H4 (cell line): ENCODE results near the gene HOXB7. TPM values are rescaled to one million over a fixed set of nuclear protein-coding genes. Genes with fewer than 3 reads are reported as not detected.

ENCODE experiments used
- DNase-seq: peaks from one replicate; pipeline ENCODE4 v3.0.0-alpha.2; 2015; ENCODE audit warnings: low spot score
- total RNA-seq: library from RNA; depleted of rRNA; stranded (reverse); fragments of >200 nt; shearing (Covaris generic); gene quantifications from 2 replicates; pipeline ENCODE4 v1.2.3, GENCODE V29; 2014; rRNA removed

The HOXB7 gene
- total RNA-seq, 1 experiment from 2014 or later = 21.2 TPM

DNA sequence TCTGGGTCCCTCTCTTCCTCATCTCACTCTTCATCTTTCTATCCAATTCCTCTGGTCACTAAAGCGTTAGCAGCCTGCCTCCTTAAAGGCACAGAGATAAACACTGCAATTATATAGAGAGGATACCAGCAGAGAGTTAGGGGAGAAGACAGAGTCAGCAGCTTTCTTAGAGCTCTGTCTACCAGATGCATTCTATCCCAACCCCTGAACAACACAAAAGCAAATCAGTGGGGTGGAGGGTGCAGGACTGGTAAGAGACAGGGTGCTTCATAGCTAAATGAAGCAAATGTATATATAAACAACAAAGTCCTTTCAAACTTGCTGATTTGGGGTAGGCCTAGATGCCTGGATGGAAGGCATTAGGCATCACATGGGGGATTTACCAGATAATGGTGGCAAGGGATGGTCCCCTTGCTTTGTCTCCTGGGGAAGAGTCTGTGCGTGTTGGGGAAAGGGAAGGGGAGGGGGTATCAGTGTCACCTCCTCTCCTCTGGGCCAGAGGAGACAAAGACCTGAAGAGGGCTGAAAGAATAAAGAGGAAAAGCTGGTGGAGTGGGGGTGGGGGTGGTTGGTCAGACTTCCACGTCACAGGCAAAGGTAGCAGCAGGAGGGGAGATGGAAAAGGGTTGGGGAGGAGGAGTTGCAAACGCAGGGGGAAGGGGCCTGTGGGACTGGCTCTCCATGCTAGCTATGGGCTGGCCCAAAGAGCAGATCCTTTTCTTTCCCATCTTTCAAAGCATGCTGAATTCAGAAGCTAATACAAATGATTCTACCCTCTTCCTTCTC lies 44.7 kb downstream of the HOXB7 start:
- DNase-seq = no peak

DNA sequence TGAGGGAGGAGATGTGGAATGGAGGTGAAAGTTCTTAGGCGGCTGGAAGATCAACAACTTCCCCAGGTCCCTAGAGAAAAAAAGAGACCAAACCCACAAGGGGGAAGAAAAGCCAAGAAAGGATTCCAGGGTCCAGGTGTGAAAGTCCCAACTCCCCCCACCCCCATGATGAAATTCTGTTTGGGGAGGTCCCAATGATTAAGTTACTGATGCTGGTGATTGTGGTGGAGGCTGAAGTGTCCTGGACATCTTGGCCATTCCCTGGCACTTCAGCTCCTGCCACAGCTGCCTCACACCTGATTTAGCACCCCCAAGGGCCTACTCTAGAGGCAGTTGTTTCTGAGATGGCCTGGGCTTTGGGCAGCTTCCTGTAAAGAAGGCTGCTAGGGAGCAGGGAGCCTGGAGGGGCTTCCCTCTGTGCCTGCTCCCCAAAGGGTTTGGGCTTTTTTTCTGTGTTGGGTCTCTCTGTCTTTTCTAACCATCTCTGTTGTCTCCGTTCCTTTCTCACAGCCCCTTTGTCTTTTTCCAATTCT lies 45.7 kb downstream of the HOXB7 start:
- no peak for DNase-seq

- no peak for DNase-seq
These were observed 46.4 kb downstream of the HOXB7 start for GRCh38 chr17:48564188-48565021.

- DNase-seq = no peak
These were observed 47.0 kb downstream of the HOXB7 start for GRCh38 chr17:48563867-48564187.

- DNase-seq = no peak
These were observed 47.4 kb downstream of the HOXB7 start for GRCh38 chr17:48563385-48563838.

DNA sequence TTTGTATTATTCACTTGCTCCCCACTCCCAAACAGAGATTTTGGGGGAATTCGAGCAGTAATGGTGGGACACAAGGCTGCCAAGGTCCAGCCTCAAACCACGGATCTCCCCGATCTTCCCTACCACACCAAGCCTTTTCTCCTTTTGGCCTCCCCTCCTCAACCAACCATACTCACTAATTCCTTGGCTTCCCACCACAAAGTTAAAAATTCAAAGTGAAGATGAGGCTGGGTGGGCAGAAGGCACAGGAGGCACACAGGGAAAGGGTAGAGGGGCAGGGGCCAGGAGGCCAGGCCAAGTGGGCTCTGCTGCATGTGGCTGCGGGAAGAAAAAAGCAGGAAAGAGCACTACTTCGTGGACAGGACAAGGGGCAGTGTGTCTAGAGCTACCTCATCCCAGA lies 47.9 kb downstream of the HOXB7 start:
- no peak for DNase-seq

DNA sequence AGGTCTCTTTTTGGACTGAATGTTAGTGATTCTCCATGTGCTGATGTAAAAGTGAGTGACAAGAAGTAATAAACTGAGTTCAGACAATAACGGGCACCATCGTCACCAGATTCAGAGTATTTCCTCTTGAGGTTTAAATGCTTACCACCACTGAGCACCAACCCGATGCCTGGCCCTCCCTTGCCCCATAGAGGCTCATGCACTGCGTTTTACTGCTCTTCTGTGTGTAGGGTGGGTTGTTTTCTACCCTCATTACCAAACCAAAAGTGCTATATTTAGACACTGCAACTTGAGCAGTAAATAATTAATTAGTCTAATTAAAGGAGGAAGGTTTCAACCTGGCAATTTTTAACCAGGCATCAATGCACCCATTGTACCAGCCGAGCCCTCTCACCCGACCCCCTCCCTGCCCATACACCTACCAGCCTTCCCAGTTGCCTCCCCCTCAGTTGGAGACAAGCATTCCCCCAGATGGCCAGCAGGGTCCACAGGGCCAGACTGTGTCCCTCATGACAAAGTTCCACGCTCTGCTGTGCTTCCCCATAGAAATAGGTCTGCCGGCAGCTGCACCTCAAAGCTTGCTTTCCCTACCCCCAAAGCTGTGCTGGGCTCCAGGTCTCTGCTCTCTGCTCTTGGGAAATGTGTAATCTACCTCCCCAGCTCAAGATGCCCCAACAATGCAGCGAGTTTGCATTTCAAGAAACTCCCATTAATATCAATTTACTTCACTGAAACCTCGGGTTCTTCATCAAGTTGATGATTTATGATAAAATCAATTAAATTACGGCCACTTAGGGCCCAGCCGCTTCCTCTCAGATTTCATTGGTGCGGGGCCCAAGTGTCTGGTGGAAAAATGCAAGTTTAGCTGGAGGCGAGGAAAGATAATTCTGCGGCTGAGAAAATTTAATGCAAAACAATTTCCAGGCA lies 48.7 kb downstream of the HOXB7 start:
- no peak for DNase-seq

DNA sequence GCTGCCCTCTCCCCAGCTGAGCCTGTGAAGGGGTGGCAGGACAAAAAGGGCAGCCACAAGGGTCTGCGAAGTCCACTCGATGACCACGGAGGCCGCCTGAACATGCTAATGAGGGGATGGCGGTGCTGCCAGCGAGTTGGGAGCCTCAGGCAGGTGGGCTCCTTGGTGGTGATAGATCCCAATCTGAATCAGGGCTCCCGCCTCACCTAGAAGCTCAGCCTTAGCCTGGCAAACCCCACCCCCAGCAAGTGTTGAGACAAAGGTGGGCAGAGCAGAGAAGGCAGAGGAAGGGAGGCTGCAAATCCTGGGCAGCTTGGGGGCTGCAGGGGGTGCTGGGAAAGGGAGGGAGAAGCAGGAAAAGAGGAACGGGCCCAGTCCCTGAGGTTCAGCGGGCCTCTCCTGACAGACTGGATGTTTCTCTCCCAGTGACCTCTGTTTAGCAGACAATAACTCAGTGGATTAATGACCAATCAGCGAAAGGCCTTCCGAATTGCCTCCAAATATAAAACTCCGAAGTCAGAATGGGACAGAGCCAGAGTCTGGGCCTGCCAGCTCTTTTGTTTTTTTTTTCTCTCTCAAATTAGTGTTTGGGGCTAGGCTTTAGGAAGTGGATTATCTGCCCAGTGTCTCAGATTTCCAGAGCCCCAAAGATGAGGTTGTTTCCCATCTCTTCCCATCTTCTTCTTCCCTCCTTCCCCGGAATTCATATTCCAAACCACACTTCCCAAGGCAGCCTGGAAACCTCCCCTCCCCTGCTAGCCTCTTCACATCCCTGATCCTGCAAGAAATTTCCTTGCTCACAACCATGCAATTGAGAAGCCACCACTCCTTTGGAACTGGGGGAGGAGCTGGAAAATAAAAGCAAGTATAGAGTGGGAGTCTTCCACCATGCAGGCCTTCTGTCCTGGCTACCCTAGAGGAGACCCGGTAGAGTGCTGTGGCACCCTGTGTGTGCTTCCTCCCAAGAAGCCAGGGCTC lies 50.7 kb downstream of the HOXB7 start:
- no peak for DNase-seq

- DNase-seq = no peak
These were observed 51.5 kb downstream of the HOXB7 start for GRCh38 chr17:48559122-48559839.

DNA sequence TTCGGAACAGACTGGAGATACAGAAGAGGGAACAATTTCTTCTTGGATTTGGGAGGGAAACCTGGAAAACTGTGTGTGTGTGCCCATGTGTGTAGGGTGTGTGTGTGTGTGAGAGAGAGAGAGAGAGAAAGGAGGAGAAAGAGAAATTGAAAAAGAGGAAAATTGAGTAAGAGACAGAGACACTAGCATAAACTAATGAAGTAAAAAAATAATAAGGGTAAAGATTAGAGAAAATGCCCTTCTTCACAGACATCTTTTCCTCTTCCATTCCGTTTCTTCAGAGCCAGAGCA lies 52.0 kb downstream of the HOXB7 start:
- no peak for DNase-seq

DNA sequence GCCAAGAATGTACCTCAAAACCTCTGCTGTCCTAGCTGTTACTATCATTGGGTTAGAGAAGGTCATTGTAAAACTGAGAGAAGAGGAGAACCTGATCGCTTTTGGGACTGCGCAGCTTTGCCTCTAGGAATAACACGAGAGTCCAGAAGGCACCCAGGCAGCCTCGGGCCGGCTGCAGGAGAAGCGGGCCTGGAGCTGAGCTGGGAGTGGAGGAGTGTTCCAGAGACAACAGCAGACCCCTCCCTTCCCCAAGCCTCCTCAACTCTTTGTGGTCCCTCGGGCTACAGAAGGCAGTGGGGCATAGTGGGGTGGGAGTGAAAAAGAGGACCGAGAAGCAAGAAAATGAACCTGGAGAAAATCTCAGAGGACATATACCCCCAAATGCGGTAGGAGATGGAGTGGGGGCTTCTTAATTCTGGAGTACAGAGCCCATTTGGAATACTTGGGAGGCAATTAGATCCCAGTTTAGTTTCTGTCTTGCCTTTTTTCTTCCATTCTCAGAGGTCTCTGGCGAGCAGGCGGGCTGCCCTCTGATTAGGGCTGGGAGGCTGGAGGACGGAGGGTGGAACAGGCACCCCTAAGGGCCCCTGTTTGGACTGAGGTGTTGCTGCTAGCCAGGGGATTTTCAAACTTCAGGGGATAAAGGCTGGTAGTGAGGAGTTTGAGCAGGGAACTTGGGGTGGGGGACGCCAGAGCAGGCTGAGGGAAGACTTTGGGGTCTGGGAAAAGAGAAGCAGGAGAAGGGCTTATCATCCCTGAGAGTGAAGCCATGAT lies 52.6 kb downstream of the HOXB7 start:
- DNase-seq = no peak

Other genes starting within 250 kb of the HOXB7 start
- gene SKAP1, start 180.8 kb downstream of the HOXB7 start, total RNA-seq = not detected in 2 replicates
- not detected in 2 replicates for gene HOXB1, start 80.0 kb downstream of the HOXB7 start, total RNA-seq
- 5.3 and 11.1 TPM in 2 replicates for gene HOXB2, start 65.9 kb downstream of the HOXB7 start, total RNA-seq
- gene HOXB4, start 32.7 kb downstream of the HOXB7 start, total RNA-seq = 0.45 TPM in 2 replicates
- 2.0 and 5.6 TPM in 2 replicates for gene HOXB3, start 20.8 kb downstream of the HOXB7 start, total RNA-seq
- gene HOXB5, start 17.2 kb downstream of the HOXB7 start, total RNA-seq = 0.43 TPM in 1 of 2 replicates, not detected in the other
- gene HOXB6, start 6.0 kb downstream of the HOXB7 start, total RNA-seq = 1.4 and 3.1 TPM in 2 replicates
- gene HOXB8, start 4.3 kb upstream of the HOXB7 start, total RNA-seq = 1.2 and 6.3 TPM in 2 replicates
- gene HOXB9, start 15.3 kb upstream of the HOXB7 start, total RNA-seq = 23.1 and 26.1 TPM in 2 replicates
- gene PRAC1, start 111.5 kb upstream of the HOXB7 start, total RNA-seq = not detected in 2 replicates
- not detected in 2 replicates for gene PRAC2, start 112.2 kb upstream of the HOXB7 start, total RNA-seq
- 3.3 and 3.8 TPM in 2 replicates for gene HOXB13, start 117.7 kb upstream of the HOXB7 start, total RNA-seq
- gene TTLL6, start 206.2 kb upstream of the HOXB7 start, total RNA-seq = 0.12 and 0.18 TPM in 2 replicates
- gene CALCOCO2, start 220.0 kb upstream of the HOXB7 start, total RNA-seq = 42.5 and 61.2 TPM in 2 replicates